ENCODE measurements around the gene AFAP1L1.

Gene AFAP1L1

DNA sequence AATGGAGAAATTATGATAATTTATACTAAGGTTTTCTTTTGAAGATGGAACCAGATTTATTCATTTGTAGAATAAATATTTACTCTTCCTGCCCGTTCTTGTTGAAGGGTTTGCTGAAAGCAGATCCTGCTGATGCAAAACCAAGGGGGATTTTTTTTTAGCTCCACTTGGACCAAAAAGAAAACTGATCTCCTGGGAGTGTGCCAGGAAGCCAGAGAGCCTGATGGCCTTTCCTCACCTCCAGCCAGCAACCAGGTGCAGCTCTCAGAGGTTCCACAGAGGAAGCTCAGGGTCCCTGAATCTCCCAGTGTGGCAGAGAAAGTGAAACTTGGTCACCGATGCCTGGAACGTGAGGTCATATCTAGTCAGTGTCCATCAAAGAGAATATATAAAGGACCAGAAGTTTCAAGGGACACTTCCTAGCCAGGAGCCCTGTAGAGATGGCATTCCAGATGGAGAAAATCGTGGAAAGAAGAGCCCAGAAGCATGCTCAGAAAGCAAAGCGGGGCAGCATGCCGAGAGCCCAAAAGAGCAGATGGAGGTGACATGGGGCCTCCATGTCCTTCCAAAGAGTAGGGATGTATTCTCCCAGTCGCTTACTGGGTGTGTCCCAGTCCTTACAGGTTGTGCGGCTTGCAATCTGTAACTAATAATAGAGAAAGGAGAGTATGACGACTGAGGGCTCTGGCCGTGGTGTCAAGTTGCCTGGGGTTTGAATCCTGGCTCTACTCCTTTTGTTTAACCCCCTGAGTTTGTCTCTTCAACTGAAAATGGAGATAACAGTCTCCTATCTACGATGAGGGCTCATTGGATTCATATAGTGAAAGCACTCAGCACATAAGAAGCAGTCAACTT, 12.2 kb downstream of the AFAP1L1 start:
- FAIRE-seq (no peak), DNase-seq (ENCODE audit: low spot score) (no peak)

- FAIRE-seq: no peak
Observed at GRCh38 chr5:149284501-149284900, 12.8 kb downstream of the AFAP1L1 start.

GRCh38 chr5:149285153-149285552, 13.5 kb downstream of the AFAP1L1 start:
- no peak for DNase-seq (ENCODE audit: low spot score)
- FAIRE-seq: no peak

More at GRCh38 chr5:149284501-149284900, 12.8 kb downstream of the AFAP1L1 start:
- DNase-seq (ENCODE audit: low spot score): no peak

- FAIRE-seq: peak; percentile 55
Observed at GRCh38 chr5:149288436-149288835, 16.8 kb downstream of the AFAP1L1 start.

GRCh38 chr5:149289301-149289700, 17.6 kb downstream of the AFAP1L1 start:
- DNase-seq (ENCODE audit: low spot score) (no peak), FAIRE-seq (no peak)

More at GRCh38 chr5:149288436-149288835, 16.8 kb downstream of the AFAP1L1 start:
- DNase-seq (ENCODE audit: low spot score): no peak

- FAIRE-seq (no peak), DNase-seq (ENCODE audit: low spot score) (no peak)
Observed at GRCh38 chr5:149294872-149295829, 23.5 kb downstream of the AFAP1L1 start.

GRCh38 chr5:149297340-149298025, 25.8 kb downstream of the AFAP1L1 start:
- no peak for DNase-seq (ENCODE audit: low spot score)
- FAIRE-seq: no peak

DNA sequence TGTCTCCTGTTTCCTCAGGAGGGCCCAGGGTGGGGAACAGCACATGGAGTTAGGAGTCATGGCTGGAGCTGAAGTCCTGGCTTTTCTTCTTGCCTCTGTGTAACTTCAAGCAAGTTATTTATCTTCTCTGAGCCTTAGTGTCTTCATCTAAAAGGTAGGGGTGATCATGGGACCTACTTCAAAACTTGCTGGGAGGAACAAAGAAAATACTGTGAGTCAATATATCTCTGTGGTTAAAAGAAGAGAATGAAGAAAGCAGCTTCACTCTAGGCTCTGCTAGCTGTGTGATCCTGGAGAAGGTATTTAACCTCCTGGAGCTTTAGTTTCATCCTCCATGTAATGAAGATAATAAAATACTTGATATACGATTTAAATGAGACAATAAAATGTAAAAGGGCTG, 26.5 kb downstream of the AFAP1L1 start:
- FAIRE-seq (no peak), DNase-seq (ENCODE audit: low spot score) (no peak)

- FAIRE-seq: no peak
- DNase-seq (ENCODE audit: low spot score): no peak
Observed at GRCh38 chr5:149298842-149299404, 27.3 kb downstream of the AFAP1L1 start.

DNA sequence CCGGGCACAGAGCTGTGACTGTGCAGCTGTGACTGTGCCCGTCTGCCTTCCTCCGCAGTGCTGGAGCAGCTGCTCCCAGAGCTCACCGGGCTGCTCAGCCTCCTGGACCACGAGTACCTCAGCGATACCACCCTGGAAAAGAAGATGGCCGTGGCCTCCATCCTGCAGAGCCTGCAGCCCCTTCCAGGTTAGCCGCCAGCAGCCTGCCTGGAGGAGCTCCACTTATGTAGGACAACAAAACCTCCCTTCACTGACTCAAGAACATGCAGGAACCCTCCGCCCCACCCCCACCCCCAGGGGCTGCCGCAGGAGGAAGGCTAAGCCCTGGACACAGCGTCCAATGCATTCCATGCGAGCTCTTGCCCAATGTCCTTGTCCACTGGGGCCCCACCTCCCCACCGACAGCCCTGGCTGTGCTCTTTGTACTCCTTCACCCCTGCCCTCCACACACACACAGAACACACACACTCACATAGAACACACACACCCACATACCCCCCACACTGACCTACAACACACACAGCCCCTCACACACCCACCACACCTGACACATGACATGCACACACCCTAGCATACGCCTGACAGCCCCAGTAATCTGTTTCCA, 27.9 kb downstream of the AFAP1L1 start:
- no peak for DNase-seq (ENCODE audit: low spot score)

GRCh38 chr5:149300441-149300840, 28.8 kb downstream of the AFAP1L1 start:
- DNase-seq (ENCODE audit: low spot score) (no peak), FAIRE-seq (no peak)

More for the DNA sequence above, 27.9 kb downstream of the AFAP1L1 start:
- FAIRE-seq: peak; percentile 50

GRCh38 chr5:149301049-149301743, 29.5 kb downstream of the AFAP1L1 start:
- no peak for DNase-seq (ENCODE audit: low spot score)
- no peak for FAIRE-seq

GRCh38 chr5:149301744-149302380, 30.2 kb downstream of the AFAP1L1 start:
- FAIRE-seq: no peak
- DNase-seq (ENCODE audit: low spot score): no peak

- DNase-seq (ENCODE audit: low spot score): no peak
- no peak for FAIRE-seq
Observed at GRCh38 chr5:149302641-149303040, 31.0 kb downstream of the AFAP1L1 start.

- FAIRE-seq (no peak), DNase-seq (ENCODE audit: low spot score) (no peak)
Observed at GRCh38 chr5:149303210-149303609, 31.6 kb downstream of the AFAP1L1 start.

DNA sequence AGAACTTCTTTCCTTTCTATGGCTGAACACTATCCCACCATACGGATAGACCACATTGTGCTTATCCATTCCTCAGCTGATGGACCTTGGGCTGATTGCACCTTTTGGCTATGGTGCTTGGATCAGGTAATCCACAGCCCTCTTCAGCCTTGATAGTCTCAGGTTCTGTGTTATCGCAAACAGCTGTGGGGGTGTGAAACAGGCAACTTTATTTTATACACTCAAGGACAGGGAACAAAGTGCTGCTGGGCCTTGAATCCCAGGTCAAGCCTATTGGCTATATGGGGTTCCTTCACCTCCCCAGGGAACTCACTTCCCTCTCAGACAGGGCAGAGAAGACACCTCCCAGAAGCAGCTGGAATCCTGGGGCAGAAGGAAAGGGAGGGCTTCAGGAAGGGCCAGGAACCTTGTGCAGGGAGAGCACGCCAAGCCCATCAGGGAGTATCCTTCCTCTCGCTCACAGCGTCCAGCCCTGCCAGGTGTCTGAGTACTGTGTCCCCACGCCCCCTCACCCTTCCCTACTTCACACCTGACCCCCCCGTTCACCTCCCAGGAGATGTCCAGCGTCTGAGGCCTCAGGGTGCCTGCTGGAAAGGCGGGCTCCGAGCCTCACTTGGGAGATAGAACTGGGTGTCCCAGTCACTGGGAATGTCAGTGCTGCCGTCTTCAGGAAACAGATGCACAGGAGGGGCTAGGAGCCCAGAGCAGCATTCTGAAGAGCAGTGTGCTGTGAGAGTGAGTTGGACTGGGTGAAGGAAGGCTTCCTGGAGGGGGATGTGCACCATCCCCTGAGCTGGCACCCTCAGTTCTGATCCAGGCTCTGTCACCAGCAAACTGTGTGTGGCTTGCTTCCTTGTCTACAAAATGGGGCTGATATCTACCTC, 32.8 kb downstream of the AFAP1L1 start:
- FAIRE-seq: no peak
- no peak for DNase-seq (ENCODE audit: low spot score)

- FAIRE-seq (no peak), DNase-seq (ENCODE audit: low spot score) (no peak)
Observed at GRCh38 chr5:149309354-149309753, 37.7 kb downstream of the AFAP1L1 start.

DNA sequence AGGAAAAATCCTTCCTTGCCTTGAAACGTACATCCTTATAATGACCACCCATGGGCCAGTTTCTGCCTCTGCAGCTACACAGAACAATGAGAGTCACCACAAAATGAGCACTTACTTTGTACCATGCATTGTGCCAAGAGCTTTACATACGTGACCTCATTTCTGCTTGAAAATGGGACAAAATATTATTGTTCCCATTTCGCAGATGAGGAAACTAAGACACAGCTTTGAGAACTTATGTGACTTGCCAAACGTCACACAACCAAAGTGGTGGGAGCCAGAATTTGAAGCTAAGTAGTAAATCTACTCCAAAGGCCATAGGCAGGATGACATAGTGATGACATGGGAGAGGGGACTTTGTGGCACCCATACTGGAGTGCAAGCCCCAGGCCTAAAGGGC, 38.8 kb downstream of the AFAP1L1 start:
- DNase-seq (ENCODE audit: low spot score) (no peak), FAIRE-seq (no peak)
